ENCODE data around the gene DGKA. TPM values are rescaled to one million over a fixed set of nuclear protein-coding genes. Genes with fewer than 3 reads are reported as not detected.

Gene DGKA
- polyA plus RNA-seq, 1 experiment: 56.2 TPM

GRCh38 chr12:55991110-55991509 is 60.1 kb downstream of the DGKA start:
- Histone ChIP-seq H3K36me3 (ENCODE audit: control insufficient read depth, insufficient read depth, low read length) (peaks cover 27% of the 10 kb centered on the region), H3K27me3 (ENCODE audit: control insufficient read depth, insufficient read depth, low read length) (no peaks in the 10 kb centered on the region), H3K4me3 (ENCODE audit: low read depth, low read length) (no peak overlapping the region)
- ChIA-PET POLR2A (no interaction called here), CTCF (interaction anchor here (1.0 to 2.0 kb wide), 3 partner anchors 9 to 646 kb away, joined by 3 to 7 read pairs (median 3); no protein-coding TSS in a partner anchor)
- no peak for DNase-seq (ENCODE audit: low read depth)
- TF ChIP-seq, protein P1, sequence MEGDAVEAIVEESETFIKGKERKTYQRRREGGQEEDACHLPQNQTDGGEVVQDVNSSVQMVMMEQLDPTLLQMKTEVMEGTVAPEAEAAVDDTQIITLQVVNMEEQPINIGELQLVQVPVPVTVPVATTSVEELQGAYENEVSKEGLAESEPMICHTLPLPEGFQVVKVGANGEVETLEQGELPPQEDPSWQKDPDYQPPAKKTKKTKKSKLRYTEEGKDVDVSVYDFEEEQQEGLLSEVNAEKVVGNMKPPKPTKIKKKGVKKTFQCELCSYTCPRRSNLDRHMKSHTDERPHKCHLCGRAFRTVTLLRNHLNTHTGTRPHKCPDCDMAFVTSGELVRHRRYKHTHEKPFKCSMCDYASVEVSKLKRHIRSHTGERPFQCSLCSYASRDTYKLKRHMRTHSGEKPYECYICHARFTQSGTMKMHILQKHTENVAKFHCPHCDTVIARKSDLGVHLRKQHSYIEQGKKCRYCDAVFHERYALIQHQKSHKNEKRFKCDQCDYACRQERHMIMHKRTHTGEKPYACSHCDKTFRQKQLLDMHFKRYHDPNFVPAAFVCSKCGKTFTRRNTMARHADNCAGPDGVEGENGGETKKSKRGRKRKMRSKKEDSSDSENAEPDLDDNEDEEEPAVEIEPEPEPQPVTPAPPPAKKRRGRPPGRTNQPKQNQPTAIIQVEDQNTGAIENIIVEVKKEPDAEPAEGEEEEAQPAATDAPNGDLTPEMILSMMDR (IDR thresholded peaks at IDR 0.05; ENCODE audit: insufficient read depth, low read depth, low read length): no peak

DNA sequence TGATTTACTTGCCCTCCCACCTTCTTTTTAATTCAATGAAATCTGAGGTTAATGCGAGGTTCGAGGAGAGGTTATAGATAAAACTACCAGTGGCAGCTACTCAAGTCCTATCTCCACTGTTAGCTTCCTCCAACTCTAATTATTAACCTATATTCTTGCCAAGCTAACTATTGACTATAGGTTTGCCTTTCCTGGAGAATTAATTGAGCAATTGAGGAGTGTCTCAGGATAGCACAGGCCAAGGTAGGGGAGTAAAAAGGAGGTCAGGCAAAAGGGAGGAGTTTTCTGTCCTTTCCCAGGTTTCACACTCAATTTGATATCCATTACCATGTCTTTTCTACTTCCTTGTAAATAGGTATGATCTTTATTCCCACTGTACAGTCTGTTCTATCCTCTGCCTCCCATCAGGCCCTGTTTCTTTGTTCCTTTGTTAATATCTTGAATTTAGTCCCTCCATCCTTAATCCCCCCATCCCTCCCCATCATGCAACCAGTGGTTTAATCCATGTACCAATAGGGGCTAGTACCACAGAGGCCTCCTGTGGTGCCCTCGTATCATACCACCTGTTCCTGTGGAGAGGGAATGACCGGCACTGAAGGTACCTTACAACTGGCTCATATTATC is 62.4 kb downstream of the DGKA start:
- ChIA-PET CTCF (interaction anchor here (1.3 to 1.7 kb wide), 3 partner anchors 13 to 27 kb away, joined by 3 to 5 read pairs (median 4); partner anchors contain the start of gene RAB5B), POLR2A (no interaction called here)
- TF ChIP-seq, protein P1 (IDR thresholded peaks at IDR 0.05; ENCODE audit: insufficient read depth, low read depth, low read length): no peak
- DNase-seq (ENCODE audit: low read depth): no peak
- Histone ChIP-seq H3K36me3 (ENCODE audit: control insufficient read depth, insufficient read depth, low read length) (peaks cover 26% of the 10 kb centered on the region), H3K27me3 (ENCODE audit: control insufficient read depth, insufficient read depth, low read length) (no peaks in the 10 kb centered on the region), H3K4me3 (ENCODE audit: low read depth, low read length) (no peak overlapping the region)

DNA sequence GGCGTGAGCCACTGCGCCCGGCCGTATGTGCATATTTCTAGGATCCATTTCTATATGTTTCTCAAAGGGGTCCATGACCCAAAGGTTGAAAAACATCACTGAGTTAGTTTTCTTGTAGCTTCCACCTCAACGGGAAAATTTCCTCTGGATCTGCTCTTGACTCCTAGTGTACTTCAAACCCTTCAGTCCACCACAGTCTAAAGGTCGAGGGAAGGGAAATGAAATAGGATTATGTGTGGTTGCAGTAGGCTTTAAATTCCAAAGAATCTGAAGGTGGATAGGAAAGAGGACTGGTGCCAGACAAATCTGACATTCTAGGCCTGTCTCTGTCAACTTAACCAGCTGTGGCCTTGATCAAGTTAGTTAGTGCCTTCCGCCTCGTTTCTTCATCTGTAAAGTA is 64.4 kb downstream of the DGKA start:
- TF ChIP-seq, protein P1 (IDR thresholded peaks at IDR 0.05; ENCODE audit: insufficient read depth, low read depth, low read length): no peak
- no peak for DNase-seq (ENCODE audit: low read depth)
- Histone ChIP-seq H3K36me3 (ENCODE audit: control insufficient read depth, insufficient read depth, low read length) (peaks cover 22% of the 10 kb centered on the region), H3K27me3 (ENCODE audit: control insufficient read depth, insufficient read depth, low read length) (no peaks in the 10 kb centered on the region), H3K4me3 (ENCODE audit: low read depth, low read length) (no peak overlapping the region)
- ChIA-PET POLR2A (no interaction called here), CTCF (interaction anchor here (0.6 to 6.9 kb wide), 21 partner anchors 11 to 176 kb away, joined by 3 to 86 read pairs (median 7); partner anchors contain the start of genes IKZF4, MMP19, PA2G4 and RAB5B)

DNA sequence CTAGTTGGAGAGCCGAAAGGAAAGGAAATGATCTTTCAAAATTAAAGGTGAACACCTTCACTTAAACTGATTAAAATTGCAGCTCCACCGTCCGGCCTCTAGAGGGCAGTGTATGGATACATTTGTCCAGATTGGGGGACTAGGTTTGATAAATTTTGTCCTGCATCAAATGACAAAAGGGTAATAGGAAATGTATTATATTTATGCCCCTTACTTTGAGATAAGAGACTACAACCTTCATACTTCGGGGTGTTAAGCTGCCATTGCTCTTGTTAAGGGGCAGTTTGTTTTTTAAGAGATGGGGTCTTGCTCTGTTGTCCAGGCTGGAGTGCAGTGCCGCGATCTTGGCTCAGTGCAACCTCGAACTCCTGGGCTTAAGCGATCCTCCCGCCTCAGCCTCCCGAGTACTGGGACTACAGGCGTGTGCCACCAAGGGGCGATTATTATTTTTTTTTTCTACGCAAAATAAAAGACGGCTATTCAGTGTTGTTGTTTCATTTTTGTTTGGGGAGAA is 65.3 kb downstream of the DGKA start:
- ChIA-PET CTCF (interaction anchor here (0.6 to 6.9 kb wide), 26 partner anchors 9 to 258 kb away, joined by 3 to 86 read pairs (median 5); partner anchors contain the start of genes IKZF4, MMP19, PA2G4 and RAB5B), POLR2A (interaction anchor here (1.0 kb wide), 1 partner anchor 33 kb away, joined by 13 read pairs; no protein-coding TSS in a partner anchor)
- TF ChIP-seq, protein P1 (IDR thresholded peaks at IDR 0.05; ENCODE audit: insufficient read depth, low read depth, low read length): peak; percentile 78
- peaks cover 14% of the 10 kb centered on the region for H3K36me3 ChIP-seq (ENCODE audit: control insufficient read depth, insufficient read depth, low read length)
- no peak for DNase-seq (ENCODE audit: low read depth)
- H3K27me3 ChIP-seq (ENCODE audit: control insufficient read depth, insufficient read depth, low read length): no peaks in the 10 kb centered on the region
- peak overlapping the region; percentile 72 for H3K4me3 ChIP-seq (ENCODE audit: low read depth, low read length)

Measured in BJ (cell line).